ENCODE results near the gene ARL16.

- TF ChIP-seq POLR2AphosphoS5 (IDR thresholded peaks at IDR 0.05; ENCODE audit: borderline replicate concordance, low read depth, low read length) (no peak), EZH2 (IDR thresholded peaks at IDR 0.05) (no peak)
Measured at GRCh38 chr17:81644496-81644895, 39.1 kb downstream of the ARL16 start.
